ENCODE measurements around the gene TLCD4.

GRCh38 chr1:95095833-95096217 is 21.3 kb upstream of the TLCD4 start:
- TF ChIP-seq, protein P1, sequence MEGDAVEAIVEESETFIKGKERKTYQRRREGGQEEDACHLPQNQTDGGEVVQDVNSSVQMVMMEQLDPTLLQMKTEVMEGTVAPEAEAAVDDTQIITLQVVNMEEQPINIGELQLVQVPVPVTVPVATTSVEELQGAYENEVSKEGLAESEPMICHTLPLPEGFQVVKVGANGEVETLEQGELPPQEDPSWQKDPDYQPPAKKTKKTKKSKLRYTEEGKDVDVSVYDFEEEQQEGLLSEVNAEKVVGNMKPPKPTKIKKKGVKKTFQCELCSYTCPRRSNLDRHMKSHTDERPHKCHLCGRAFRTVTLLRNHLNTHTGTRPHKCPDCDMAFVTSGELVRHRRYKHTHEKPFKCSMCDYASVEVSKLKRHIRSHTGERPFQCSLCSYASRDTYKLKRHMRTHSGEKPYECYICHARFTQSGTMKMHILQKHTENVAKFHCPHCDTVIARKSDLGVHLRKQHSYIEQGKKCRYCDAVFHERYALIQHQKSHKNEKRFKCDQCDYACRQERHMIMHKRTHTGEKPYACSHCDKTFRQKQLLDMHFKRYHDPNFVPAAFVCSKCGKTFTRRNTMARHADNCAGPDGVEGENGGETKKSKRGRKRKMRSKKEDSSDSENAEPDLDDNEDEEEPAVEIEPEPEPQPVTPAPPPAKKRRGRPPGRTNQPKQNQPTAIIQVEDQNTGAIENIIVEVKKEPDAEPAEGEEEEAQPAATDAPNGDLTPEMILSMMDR (IDR thresholded peaks at IDR 0.05) = no peak
- TF ChIP-seq POLR2A (IDR thresholded peaks at IDR 0.05) = no peak
